KMS-11 (cell line): Measurements from ENCODE around the gene ARL4D.

ENCODE experiments used
- H2AFZ ChIP-seq: fragments of 200-600 bp; sonication (generic); 2 replicates; pipeline ENCODE4 v1.6.1; 2016; ENCODE audit warnings: antibody characterized with exemption, mixed run types, low read depth
- H3K27ac ChIP-seq: fragments of 200-600 bp; sonication (generic); 2 replicates; pipeline ENCODE4 v1.6.1; 2016; ENCODE audit warnings: mild to moderate bottlenecking, mixed run types
- H3K27me3 ChIP-seq: fragments of 200-600 bp; sonication (generic); 2 replicates; pipeline ENCODE4 v1.6.1; 2017; ENCODE audit warnings: mild to moderate bottlenecking, low read depth, mixed run types, moderate library complexity; ENCODE audit not compliant: insufficient read depth
- H3K36me3 ChIP-seq: fragments of 200-600 bp; sonication (generic); 2 replicates; pipeline ENCODE4 v1.6.1; 2017; ENCODE audit warnings: mild to moderate bottlenecking, mixed run types; ENCODE audit not compliant: insufficient read depth
- H3K4me1 ChIP-seq: fragments of 200-600 bp; sonication (generic); 2 replicates; pipeline ENCODE4 v1.6.1; 2016; ENCODE audit warnings: mild to moderate bottlenecking, low read depth, mixed run types; ENCODE audit not compliant: poor library complexity, severe bottlenecking
- H3K4me2 ChIP-seq: fragments of 200-600 bp; sonication (generic); 2 replicates; pipeline ENCODE4 v1.7.0; 2016; ENCODE audit warnings: mild to moderate bottlenecking, mixed run types
- H3K4me3 ChIP-seq: fragments of 200-600 bp; sonication (generic); IDR thresholded peaks from 2 replicates; pipeline ENCODE4 v1.6.1; 2017; ENCODE audit warnings: low read depth, low read length, mixed read lengths; ENCODE audit not compliant: insufficient read depth
- H3K79me2 ChIP-seq: fragments of 200-600 bp; sonication (generic); 2 replicates; pipeline ENCODE4 v1.6.1; 2016; ENCODE audit warnings: low read depth, mixed run types; ENCODE audit not compliant: insufficient read depth
- H3K9ac ChIP-seq: fragments of 200-600 bp; sonication (generic); 2 replicates; pipeline ENCODE4 v1.6.1; 2016; ENCODE audit warnings: mild to moderate bottlenecking, mixed run types
- H4K20me1 ChIP-seq: fragments of 200-600 bp; sonication (generic); 2 replicates; pipeline ENCODE4 v1.6.1; 2016; ENCODE audit warnings: mild to moderate bottlenecking, mixed run types; ENCODE audit not compliant: insufficient read depth
- TF ChIP-seq, protein P1 (sequence below): fragments of 200-600 bp; sonication (generic); conservative IDR thresholded peaks from 2 replicates; pipeline ENCODE4 v1.6.1; 2017; ENCODE audit warnings: low read depth, mild to moderate bottlenecking, antibody characterized with exemption, low read length, moderate library complexity, mixed read lengths

The ARL4D gene

DNA sequence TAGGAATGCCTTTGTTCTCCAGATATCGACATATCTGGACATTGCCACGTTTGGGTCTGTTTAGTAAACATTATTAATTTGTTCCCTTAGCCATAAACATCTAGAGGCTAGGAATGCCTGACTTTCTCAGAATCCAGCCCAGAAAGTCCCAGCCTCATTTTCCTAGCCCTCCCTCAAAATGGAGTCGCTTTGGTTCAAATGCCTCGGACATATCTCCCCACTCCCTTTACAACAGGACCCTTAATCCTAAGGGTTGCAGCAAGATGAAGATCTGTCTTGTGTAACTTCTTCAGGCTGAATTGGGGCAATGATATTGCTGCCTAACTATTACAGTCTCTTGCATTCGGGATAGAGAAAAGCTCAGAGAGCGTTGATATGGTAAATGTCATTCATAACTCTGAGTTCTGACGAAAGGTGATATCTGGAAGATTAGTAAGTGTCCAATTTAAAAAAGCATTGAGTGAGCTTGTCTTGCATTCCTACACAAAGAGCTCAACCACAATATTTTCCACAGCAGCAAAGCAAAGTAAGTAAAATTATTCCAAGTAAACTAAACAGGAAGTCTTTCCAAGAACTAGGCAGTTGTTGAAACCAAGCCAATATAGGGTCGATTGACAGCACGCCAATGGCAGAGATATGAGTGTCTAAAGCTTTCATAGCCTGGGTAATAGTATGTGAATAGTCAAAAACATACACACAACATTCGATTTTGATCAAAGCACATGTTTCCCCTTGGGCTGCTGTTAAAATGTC is 46.0 kb upstream of the ARL4D start:
- Histone ChIP-seq H3K36me3 (no peaks in the 10 kb centered on the region), H3K79me2 (no peaks in the 10 kb centered on the region), H3K4me2 (no peak overlapping the region), H2AFZ (no peak overlapping the region), H4K20me1 (no peaks in the 10 kb centered on the region), H3K4me3 (no peak overlapping the region), H3K27me3 (no peaks in the 10 kb centered on the region), H3K27ac (no peak overlapping the region), H3K9ac (no peak overlapping the region), H3K4me1 (no peaks in the 10 kb centered on the region)
- TF ChIP-seq, protein P1, sequence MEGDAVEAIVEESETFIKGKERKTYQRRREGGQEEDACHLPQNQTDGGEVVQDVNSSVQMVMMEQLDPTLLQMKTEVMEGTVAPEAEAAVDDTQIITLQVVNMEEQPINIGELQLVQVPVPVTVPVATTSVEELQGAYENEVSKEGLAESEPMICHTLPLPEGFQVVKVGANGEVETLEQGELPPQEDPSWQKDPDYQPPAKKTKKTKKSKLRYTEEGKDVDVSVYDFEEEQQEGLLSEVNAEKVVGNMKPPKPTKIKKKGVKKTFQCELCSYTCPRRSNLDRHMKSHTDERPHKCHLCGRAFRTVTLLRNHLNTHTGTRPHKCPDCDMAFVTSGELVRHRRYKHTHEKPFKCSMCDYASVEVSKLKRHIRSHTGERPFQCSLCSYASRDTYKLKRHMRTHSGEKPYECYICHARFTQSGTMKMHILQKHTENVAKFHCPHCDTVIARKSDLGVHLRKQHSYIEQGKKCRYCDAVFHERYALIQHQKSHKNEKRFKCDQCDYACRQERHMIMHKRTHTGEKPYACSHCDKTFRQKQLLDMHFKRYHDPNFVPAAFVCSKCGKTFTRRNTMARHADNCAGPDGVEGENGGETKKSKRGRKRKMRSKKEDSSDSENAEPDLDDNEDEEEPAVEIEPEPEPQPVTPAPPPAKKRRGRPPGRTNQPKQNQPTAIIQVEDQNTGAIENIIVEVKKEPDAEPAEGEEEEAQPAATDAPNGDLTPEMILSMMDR = no peak

DNA sequence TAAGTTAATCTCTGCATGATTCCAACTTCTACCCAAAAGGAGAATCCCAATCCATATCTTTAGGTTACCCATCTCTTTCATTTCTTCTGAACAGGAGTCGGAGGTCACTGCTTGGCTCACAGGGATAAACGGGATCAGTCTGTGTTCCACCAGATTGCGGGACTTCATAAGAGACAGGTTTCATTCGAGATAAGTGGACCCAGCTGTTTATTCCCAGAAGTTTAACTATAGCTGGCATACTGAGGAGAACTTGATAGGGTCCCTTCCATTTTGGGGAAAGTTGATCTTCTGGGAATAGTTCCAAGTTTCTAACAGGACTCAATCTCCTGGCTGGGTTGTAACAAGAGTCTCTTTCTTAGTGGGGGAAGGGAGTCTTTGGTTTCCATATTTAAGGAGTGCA is 45.4 kb upstream of the ARL4D start:
- H3K36me3 ChIP-seq = no peaks in the 10 kb centered on the region
- no peaks in the 10 kb centered on the region for H4K20me1 ChIP-seq
- H2AFZ ChIP-seq = no peak overlapping the region
- peaks cover 3% of the 10 kb centered on the region for H3K4me1 ChIP-seq
- no peak overlapping the region for H3K4me3 ChIP-seq
- no peaks in the 10 kb centered on the region for H3K27me3 ChIP-seq
- TF ChIP-seq, protein P1 = no peak
- H3K79me2 ChIP-seq = no peaks in the 10 kb centered on the region
- no peak overlapping the region for H3K9ac ChIP-seq
- no peak overlapping the region for H3K27ac ChIP-seq
- H3K4me2 ChIP-seq = no peak overlapping the region

DNA sequence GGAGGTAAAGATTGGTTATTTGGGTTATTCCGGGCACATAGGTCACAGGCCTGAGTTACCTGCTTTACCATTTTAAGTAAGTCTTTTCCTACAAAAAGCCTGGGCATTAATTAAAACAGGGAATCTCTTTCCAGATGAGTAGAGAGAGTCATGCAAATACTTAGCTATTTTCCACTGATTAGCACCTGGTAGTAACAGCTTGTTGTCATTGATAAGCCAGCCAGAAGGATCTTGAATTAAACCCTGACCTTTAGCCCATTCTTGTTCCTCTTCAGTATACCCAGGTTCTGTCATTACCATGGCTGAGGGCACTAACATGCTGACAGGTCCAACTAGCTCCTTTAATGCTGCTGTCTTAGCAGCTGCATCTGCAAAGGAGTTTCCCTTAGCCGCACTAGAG is 44.4 kb upstream of the ARL4D start:
- no peaks in the 10 kb centered on the region for H3K79me2 ChIP-seq
- H4K20me1 ChIP-seq = no peaks in the 10 kb centered on the region
- H3K27me3 ChIP-seq = no peaks in the 10 kb centered on the region
- no peak overlapping the region for H2AFZ ChIP-seq
- H3K4me3 ChIP-seq = no peak overlapping the region
- peaks cover 12% of the 10 kb centered on the region for H3K4me1 ChIP-seq
- no peak overlapping the region for H3K4me2 ChIP-seq
- H3K36me3 ChIP-seq = no peaks in the 10 kb centered on the region
- no peak overlapping the region for H3K9ac ChIP-seq
- no peak overlapping the region for H3K27ac ChIP-seq
- TF ChIP-seq, protein P1 = no peak

DNA sequence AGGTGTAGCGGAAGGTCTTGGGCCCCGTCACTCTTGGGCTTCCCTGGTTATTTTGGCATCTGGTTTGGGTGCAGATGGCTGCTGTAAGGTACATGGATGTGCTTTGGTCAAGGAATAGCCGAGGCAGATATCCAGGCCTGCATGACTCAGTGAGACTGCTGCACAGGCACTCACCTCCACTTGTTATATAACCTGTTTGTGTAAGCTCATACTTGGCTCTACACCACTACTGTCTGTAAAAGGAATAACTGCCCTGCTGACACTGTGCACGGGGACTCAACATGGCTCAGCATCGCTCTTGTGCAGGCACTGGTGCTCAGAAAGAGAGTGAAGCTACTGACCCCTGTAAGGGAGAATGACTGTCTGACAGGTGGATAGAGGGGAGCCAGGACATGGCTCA is 42.3 kb upstream of the ARL4D start:
- no peaks in the 10 kb centered on the region for H4K20me1 ChIP-seq
- no peaks in the 10 kb centered on the region for H3K27me3 ChIP-seq
- H3K9ac ChIP-seq = no peak overlapping the region
- peaks cover 13% of the 10 kb centered on the region for H3K4me1 ChIP-seq
- no peak overlapping the region for H3K27ac ChIP-seq
- H2AFZ ChIP-seq = no peak overlapping the region
- H3K4me3 ChIP-seq = no peak overlapping the region
- H3K4me2 ChIP-seq = no peak overlapping the region
- no peaks in the 10 kb centered on the region; the same call in 1 of the 2 replicates for H3K79me2 ChIP-seq
- H3K36me3 ChIP-seq = no peaks in the 10 kb centered on the region
- TF ChIP-seq, protein P1 = no peak
